ENCODE data around the gene USP34.

DNA sequence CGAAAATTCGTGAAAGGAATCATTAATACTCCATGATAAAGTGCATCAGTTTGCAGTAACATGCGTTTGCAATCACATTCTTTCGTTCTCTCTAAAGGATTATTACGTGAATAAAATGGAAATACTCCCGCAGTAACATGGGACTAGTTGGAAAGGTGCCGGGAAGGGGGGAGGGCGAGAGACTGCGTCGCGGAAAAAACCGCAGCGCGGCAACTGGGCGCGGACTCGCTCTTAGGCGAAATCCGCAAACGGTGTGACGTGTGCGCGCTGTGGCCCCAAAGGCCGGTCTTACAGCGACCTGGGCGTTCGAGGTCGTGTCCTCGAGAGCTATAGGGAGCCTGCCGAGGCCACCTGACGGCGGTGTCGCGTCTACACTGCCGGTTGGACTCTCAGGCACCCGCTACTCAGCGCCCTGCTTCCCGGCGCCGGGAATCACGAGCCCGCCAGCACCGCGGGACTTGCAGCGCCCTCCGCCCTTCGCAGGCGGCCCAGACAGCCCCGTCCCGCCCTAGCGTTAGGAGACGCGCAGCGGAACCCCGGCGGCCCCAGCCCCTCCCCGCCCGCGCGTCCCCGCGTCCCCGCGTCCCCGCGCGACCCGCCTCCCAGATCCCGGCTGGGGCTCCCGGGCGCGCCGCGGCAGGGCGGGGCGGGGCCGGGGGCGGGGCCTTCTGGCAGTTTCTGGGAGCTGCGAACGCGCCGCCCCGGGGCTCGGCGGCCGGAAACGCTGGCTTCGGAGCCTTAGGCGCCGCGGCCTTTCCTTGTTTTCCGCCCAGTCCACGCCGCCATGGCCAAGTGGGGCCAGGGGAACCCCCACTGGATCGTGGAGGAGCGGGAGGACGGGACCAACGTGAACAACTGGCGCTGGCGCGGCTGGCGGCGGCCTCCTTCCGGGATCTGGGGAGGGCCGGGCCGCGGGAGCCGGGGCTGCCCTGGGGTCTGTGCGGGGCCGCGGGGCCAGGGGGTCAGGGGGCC lies 293.8 kb downstream of the USP34 start:
- TF ChIP-seq, protein P1, sequence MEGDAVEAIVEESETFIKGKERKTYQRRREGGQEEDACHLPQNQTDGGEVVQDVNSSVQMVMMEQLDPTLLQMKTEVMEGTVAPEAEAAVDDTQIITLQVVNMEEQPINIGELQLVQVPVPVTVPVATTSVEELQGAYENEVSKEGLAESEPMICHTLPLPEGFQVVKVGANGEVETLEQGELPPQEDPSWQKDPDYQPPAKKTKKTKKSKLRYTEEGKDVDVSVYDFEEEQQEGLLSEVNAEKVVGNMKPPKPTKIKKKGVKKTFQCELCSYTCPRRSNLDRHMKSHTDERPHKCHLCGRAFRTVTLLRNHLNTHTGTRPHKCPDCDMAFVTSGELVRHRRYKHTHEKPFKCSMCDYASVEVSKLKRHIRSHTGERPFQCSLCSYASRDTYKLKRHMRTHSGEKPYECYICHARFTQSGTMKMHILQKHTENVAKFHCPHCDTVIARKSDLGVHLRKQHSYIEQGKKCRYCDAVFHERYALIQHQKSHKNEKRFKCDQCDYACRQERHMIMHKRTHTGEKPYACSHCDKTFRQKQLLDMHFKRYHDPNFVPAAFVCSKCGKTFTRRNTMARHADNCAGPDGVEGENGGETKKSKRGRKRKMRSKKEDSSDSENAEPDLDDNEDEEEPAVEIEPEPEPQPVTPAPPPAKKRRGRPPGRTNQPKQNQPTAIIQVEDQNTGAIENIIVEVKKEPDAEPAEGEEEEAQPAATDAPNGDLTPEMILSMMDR (IDR thresholded peaks at IDR 0.05; ENCODE audit: low read length), result no peak
- no peak for TF ChIP-seq EZH2phosphoT487 (IDR thresholded peaks at IDR 0.05; ENCODE audit: low read length)
- no peak for TF ChIP-seq EZH2 (optimal IDR thresholded peaks at IDR 0.05; ENCODE audit: low read depth, low read length)

Measured in MM.1S (cell line).